CD8-positive, alpha-beta memory T cell (primary cell): Measurements from ENCODE around the gene CHST6. TPM values are rescaled to one million over a fixed set of nuclear protein-coding genes. Genes with fewer than 3 reads are reported as not detected.
"Not testable (repeated sequence)": the region's sequence is repeated elsewhere in the genome, so short reads cannot be mapped to it uniquely, and the experiment has no call there.

Experiments used
- CTCF ChIA-PET: fragments of 350-600 bp; sonication (Branson Sonifier 250); formaldehyde crosslinking; loops from one replicate; lab custom pipeline; 2021; ENCODE audit warnings: antibody characterized with exemption; lab: Charles Lee
- POLR2A ChIA-PET: fragments of 350-600 bp; sonication (Branson Sonifier 250); formaldehyde crosslinking; loops from one replicate; lab custom pipeline; 2021; ENCODE audit warnings: antibody characterized with exemption; lab: Charles Lee
- DNase-seq, 5 donors: peaks; one replicate each; pipeline versions ENCODE4 v3.0.0 to v3.0.0-alpha.2; 2020 to 2022; ENCODE audit warnings: mixed read lengths in 1 of 5
- H3K27ac ChIP-seq: one replicate; pipeline ENCODE4 v1.7.0; 2013; ENCODE audit warnings: low read depth, mild to moderate bottlenecking, low read length, moderate library complexity
- H3K27me3 ChIP-seq: 2 replicates; pipeline ENCODE4 v1.7.0; 2013; ENCODE audit warnings: low read length, mild to moderate bottlenecking; ENCODE audit not compliant: insufficient read depth, poor library complexity, severe bottlenecking
- H3K36me3 ChIP-seq: 2 replicates; pipeline ENCODE4 v1.7.0; 2013; ENCODE audit warnings: mild to moderate bottlenecking, low read length, moderate library complexity; ENCODE audit not compliant: insufficient read depth
- H3K4me1 ChIP-seq: 2 replicates; pipeline ENCODE4 v1.7.0; 2013; ENCODE audit warnings: mild to moderate bottlenecking, low read length, moderate library complexity; ENCODE audit not compliant: insufficient read depth
- H3K4me3 ChIP-seq: 2 replicates; pipeline ENCODE4 v1.7.0; 2013; ENCODE audit warnings: mild to moderate bottlenecking, low read length
- H3K9me3 ChIP-seq: 2 replicates; pipeline ENCODE4 v1.7.0; 2013; ENCODE audit warnings: mild to moderate bottlenecking, low read length
- H3K27ac Mint-ChIP-seq, 8 donors: one replicate each; pipeline ENCODE4 v1.8.0; 2020 to 2021; ENCODE audit warnings: mixed read lengths in 8 of 8, mild to moderate bottlenecking in 6 of 8, inconsistent platforms in 3 of 8, moderate library complexity in 3 of 8
- H3K27me3 Mint-ChIP-seq, 2 donors: one replicate each; pipeline ENCODE4 v1.8.0; 2020 to 2021; ENCODE audit warnings: mixed read lengths in 2 of 2, mild to moderate bottlenecking in 1 of 2, moderate library complexity in 1 of 2
- H3K36me3 Mint-ChIP-seq, 3 donors: one replicate each; pipeline ENCODE4 v1.8.0; 2020 to 2021; ENCODE audit warnings: mixed read lengths in 3 of 3, inconsistent platforms in 1 of 3, mild to moderate bottlenecking in 1 of 3
- H3K4me1 Mint-ChIP-seq, 3 donors: one replicate each; pipeline ENCODE4 v1.8.0; 2020 to 2021; ENCODE audit warnings: mixed read lengths in 3 of 3, inconsistent platforms in 1 of 3, mild to moderate bottlenecking in 1 of 3
- H3K4me3 Mint-ChIP-seq, 7 donors: one replicate each; pipeline ENCODE4 v1.8.0; 2020 to 2021; ENCODE audit warnings: mixed read lengths in 7 of 7, mild to moderate bottlenecking in 6 of 7, moderate library complexity in 4 of 7, inconsistent platforms in 2 of 7
- H3K9me3 Mint-ChIP-seq, 5 donors: one replicate each; pipeline ENCODE4 v1.8.0; 2020 to 2022; ENCODE audit warnings: mixed read lengths in 5 of 5, mild to moderate bottlenecking in 3 of 5, moderate library complexity in 2 of 5, inconsistent platforms in 1 of 5
- polyA plus RNA-seq: library from polyadenylated mRNA; unstranded; fragments of 300-500 nt; fragmentation: Illumina TruSeq; gene quantifications from one replicate; pipeline ENCODE4 v1.2.3, GENCODE V29; 2021
- total RNA-seq, 2 experiments: library from RNA; stranded (reverse); gene quantifications; one replicate each; pipeline ENCODE4 v1.2.3, GENCODE V29; 2021

CHST6 gene
- total and polyA plus RNA-seq, 3 experiments from 2014 or later = 0.04 to 0.11 TPM; not detected in 1

DNA sequence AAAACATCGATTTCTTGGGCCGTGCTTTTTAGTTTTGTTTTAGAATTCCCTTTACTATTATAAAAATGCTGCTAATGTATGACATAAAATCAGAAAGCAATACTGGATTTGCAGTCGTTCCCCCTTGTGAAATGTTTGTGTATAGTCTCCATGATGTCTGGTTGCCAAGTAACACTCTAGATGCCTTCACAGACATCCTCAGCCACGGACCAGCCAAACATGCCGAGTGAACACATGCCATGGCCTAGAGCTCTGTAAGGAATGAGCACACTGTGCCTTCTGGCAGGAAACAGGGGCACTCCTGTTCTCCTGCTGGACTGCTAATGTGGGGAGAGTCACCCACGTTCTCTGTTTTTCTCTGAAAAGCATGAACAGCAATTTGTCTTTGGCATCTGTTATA, 6.6 kb upstream of the CHST6 start:
- POLR2A ChIA-PET, H3K27ac ChIP-seq, DNase-seq, H3K4me1 Mint-ChIP-seq, H3K4me1 ChIP-seq, H3K9me3 ChIP-seq, CTCF ChIA-PET, H3K36me3 Mint-ChIP-seq, H3K4me3 Mint-ChIP-seq, H3K4me3 ChIP-seq, H3K27me3 ChIP-seq, H3K9me3 Mint-ChIP-seq, H3K36me3 ChIP-seq: not testable (repeated sequence)
- Mint-ChIP-seq H3K27me3 (peaks cover 4 to 14% of the 10 kb centered on the region in 2 donors), H3K27ac (peak overlapping the region in 1 of 8 donors; percentile 7)

DNA sequence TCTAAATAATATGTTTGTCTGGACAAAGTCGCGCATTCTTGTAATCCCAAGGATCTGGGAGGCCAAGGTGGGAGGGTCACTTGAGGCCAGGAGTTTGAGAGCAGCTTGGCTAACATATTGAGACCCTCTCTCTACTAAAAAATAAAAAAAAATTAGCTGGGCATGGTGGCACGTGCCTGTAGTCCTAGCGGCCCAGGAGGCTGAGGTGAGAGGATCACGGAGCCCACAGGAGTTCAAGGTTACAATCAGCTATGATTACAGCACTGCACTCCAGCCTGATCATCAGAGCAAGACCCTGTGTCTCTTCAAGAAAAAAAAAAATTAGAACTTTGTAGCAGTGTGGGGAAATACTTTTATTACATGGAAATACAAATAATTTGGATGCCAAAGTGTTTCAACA, 6.1 kb upstream of the CHST6 start:
- no peak overlapping the region for H3K4me3 Mint-ChIP-seq
- no peaks in the 10 kb centered on the region for H3K27me3 ChIP-seq
- no peaks in the 10 kb centered on the region for H3K9me3 ChIP-seq
- H3K36me3 Mint-ChIP-seq = no peaks in the 10 kb centered on the region
- H3K27me3 Mint-ChIP-seq = peaks cover 3 to 17% of the 10 kb centered on the region in 2 donors
- no peaks in the 10 kb centered on the region for H3K4me1 ChIP-seq
- H3K27ac Mint-ChIP-seq = no peak overlapping the region
- H3K4me1 Mint-ChIP-seq = no peaks in the 10 kb centered on the region
- H3K36me3 ChIP-seq = no peaks in the 10 kb centered on the region
- CTCF ChIA-PET = no interaction called here
- POLR2A ChIA-PET = no interaction called here
- no peak for DNase-seq
- no peaks in the 10 kb centered on the region for H3K9me3 Mint-ChIP-seq
- no peak overlapping the region for H3K4me3 ChIP-seq
- no peak overlapping the region for H3K27ac ChIP-seq

DNA sequence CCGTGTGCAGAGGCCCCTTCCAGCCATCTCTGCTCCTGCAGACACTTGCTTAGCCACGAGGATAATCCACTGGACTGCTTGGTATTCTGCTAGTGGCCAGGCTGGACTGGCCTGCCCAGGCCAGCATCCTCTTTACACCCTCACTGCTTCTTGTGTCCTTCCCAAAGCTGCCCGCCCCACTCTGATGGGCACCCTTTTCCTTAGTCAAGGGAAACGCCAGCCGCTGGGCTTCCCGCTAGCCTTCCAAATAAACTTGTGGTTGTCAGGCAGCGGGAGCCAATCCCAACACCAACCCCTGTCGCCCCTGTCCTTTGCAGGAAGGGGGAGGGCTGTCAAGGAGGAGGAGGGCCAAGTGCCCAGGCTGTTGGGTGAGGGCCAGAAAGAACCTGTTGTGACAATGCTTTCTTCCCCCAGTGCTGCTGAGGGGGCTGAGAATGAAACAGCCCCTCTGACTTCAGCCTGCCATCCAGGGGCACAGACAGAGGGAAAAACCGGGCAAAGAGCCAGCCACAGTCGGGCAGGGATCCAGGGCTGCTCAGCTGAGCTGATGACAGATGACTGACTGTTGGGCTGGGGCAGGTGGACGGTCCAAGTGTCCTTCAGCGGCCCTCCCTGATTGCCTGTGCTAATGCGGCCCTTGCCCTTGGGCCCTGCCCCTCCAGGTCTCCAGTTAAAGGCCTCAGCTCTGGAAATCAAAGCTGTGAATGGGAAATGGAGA, 3.5 kb upstream of the CHST6 start:
- peaks cover 11% of the 10 kb centered on the region for H3K27me3 ChIP-seq
- H3K27ac ChIP-seq, POLR2A ChIA-PET, H3K4me3 Mint-ChIP-seq, H3K4me1 ChIP-seq, H3K9me3 ChIP-seq, CTCF ChIA-PET, H3K9me3 Mint-ChIP-seq, DNase-seq, H3K36me3 ChIP-seq, H3K27ac Mint-ChIP-seq, H3K4me3 ChIP-seq, H3K36me3 Mint-ChIP-seq, H3K4me1 Mint-ChIP-seq: not testable (repeated sequence)
- H3K27me3 Mint-ChIP-seq = peaks cover 10 to 21% of the 10 kb centered on the region in 2 donors

DNA sequence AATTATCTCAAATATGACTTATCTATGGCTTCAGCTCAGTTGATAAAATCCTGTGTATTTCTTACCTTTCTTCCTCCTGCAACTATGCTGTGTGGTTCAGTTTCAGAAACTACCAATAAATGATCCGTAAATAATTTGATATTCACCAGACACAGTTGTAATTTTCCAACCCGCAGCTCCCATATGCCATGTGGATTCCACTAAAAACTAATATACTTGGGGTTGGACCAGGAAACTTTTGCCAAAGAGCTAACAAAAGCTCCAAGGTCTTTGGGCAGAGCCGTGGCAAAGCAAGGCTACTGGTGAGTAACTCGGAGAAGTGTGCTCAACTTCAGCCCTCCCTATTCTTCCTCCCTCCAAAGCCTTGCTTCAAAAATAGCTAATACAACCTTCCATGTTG, 2.3 kb upstream of the CHST6 start:
- no peak for DNase-seq
- ChIA-PET CTCF (interaction anchor here (0.6 to 2.7 kb wide), 3 partner anchors 19 to 177 kb away, joined by 3 to 14 read pairs (median 3); partner anchors contain the start of gene TMEM170A), POLR2A (no interaction called here)
- H3K9me3 ChIP-seq = no peaks in the 10 kb centered on the region
- peaks cover 11% of the 10 kb centered on the region for H3K27me3 ChIP-seq
- Mint-ChIP-seq H3K9me3 (no peaks in the 10 kb centered on the region), H3K4me3 (no peak overlapping the region), H3K27ac (no peak overlapping the region), H3K4me1 (peaks cover 7 to 9% (median 8%) of the 10 kb centered on the region in 3 donors), H3K36me3 (no peaks in the 10 kb centered on the region), H3K27me3 (peaks cover 18 to 31% of the 10 kb centered on the region in 2 donors)
- peaks cover 6% of the 10 kb centered on the region for H3K4me1 ChIP-seq
- no peak overlapping the region for H3K4me3 ChIP-seq
- H3K36me3 ChIP-seq = no peaks in the 10 kb centered on the region
- no peak overlapping the region for H3K27ac ChIP-seq

DNA sequence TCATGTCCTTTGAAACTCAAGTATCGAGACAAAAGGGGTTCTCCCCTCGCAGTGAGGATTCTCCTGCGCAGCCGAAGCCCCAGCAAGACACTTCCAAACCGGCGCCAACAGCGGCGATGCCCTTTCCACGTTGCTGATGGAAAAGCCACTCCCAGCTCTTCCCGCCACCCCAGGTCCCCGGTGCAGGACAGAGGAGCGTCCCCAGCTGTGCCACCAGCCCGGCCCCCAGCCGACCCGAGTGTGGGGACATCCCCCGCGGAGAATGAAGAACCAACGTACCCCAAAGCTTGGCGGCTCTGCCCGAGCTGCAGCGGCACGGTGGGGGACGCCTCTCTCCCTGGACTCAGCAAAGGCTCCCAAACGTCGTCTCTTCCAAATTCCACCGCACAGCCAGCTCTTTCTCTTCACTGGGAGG, 573 bp downstream of the CHST6 start:
- DNase-seq = no peak
- Histone ChIP-seq H3K4me3 (no peak overlapping the region), H3K4me1 (peaks cover 6% of the 10 kb centered on the region), H3K27ac (no peak overlapping the region), H3K36me3 (no peaks in the 10 kb centered on the region), H3K27me3 (peaks cover 11% of the 10 kb centered on the region), H3K9me3 (no peaks in the 10 kb centered on the region)
- Mint-ChIP-seq H3K27me3 (peaks cover 16 to 26% of the 10 kb centered on the region in 2 donors), H3K36me3 (no peaks in the 10 kb centered on the region), H3K27ac (peak overlapping the region in 1 of 8 donors; percentile 53), H3K4me3 (peak overlapping the region in 6 of 7 donors; percentile 62 to 73 (median 70)), H3K9me3 (no peaks in the 10 kb centered on the region), H3K4me1 (peaks cover 7 to 9% (median 8%) of the 10 kb centered on the region in 3 donors)
- ChIA-PET POLR2A (interaction anchor here (0.6 kb wide), 1 partner anchor 14 kb away, joined by 8 read pairs; no protein-coding TSS in a partner anchor), CTCF (interaction anchor here (1.8 kb wide), 1 partner anchor 29 kb away, joined by 5 read pairs; no protein-coding TSS in a partner anchor)

DNA sequence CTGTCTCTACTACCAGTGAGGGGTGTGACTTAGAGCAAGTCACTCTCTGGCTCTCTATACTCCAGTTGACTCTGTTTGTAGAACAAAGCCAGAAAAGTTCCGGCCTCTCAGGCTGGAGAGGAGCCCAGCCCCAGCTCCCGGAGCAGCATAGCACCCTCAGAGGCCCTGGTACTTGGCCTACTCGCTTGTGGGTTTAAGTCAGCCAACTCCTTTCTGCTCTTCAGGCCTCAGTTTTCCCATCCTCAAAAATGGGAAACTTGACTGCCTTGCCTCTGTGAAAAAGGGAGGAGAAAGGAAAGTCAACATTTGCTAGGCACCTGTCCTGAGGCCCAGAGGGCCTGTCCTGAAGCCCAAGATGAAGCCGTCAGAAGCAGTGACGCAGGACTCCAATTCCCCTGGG, 1.1 kb downstream of the CHST6 start:
- H3K27me3 Mint-ChIP-seq = peaks cover 16 to 29% of the 10 kb centered on the region in 2 donors
- Histone ChIP-seq H3K27me3 (peaks cover 11% of the 10 kb centered on the region), H3K36me3 (no peaks in the 10 kb centered on the region), H3K9me3 (no peaks in the 10 kb centered on the region), H3K27ac (no peak overlapping the region), H3K4me3 (no peak overlapping the region), H3K4me1 (peaks cover 6% of the 10 kb centered on the region)
- peak overlapping the region in 6 of 7 donors; percentile 51 to 73 (median 70) for H3K4me3 Mint-ChIP-seq
- peaks cover 7 to 9% (median 8%) of the 10 kb centered on the region in 3 donors for H3K4me1 Mint-ChIP-seq
- ChIA-PET CTCF (interaction anchor here (1.8 kb wide), 1 partner anchor 29 kb away, joined by 5 read pairs; no protein-coding TSS in a partner anchor), POLR2A (no interaction called here)
- no peak for DNase-seq
- H3K9me3 Mint-ChIP-seq = no peaks in the 10 kb centered on the region
- no peak overlapping the region for H3K27ac Mint-ChIP-seq
- no peaks in the 10 kb centered on the region for H3K36me3 Mint-ChIP-seq

DNA sequence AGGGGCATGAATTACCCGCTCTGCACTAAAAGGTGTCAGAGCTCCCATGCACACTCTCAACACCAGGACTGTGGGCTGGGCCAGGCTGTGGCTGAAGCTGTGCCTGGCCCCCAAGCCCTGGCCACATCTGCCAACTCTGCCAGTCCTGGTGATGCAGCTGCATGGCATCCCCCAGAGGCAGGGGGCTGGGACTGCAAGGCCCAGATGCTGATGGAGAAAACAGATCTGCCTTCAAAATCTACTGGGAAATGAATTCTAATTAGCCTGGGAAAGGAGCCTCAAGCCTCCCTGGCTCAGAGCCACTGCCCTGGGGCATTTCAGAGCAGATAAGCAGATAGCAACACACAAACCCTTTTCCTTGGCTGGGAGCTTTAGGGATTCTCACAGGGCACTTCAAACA, 3.4 kb downstream of the CHST6 start:
- Mint-ChIP-seq H3K27me3 (peaks cover 21 to 42% of the 10 kb centered on the region in 2 donors), H3K36me3 (no peaks in the 10 kb centered on the region)

DNA sequence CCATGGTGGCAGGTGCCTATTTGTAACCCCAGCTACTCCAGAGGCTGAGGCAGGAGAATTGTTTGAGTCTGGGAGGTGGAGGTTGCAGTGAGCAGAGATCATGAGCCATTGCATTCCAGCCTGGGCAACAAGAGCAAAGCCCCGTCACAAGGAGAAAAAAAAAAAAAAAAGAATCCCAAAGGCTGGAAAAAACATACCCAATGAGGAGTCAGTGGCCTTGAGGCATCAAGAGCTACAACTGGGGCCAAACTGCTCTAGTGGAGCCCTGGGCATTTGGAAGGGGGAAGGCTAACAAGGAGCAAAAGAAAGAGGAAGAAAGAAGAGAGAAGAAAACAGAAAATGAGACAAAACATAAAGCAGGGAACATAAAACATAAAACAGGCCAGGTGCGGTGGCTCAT, 6.9 kb downstream of the CHST6 start:
- Mint-ChIP-seq H3K4me3 (no peak overlapping the region), H3K27me3 (peaks cover 16 to 36% of the 10 kb centered on the region in 2 donors), H3K4me1 (no peaks in the 10 kb centered on the region), H3K27ac (no peak overlapping the region), H3K36me3 (no peaks in the 10 kb centered on the region), H3K9me3 (no peaks in the 10 kb centered on the region)
- CTCF ChIA-PET = interaction anchor here (1.9 kb wide), 1 partner anchor 23 kb away, joined by 6 read pairs; the partner anchor contains the start of gene TMEM170A
- Histone ChIP-seq H3K9me3 (no peaks in the 10 kb centered on the region), H3K4me1 (no peaks in the 10 kb centered on the region), H3K36me3 (no peaks in the 10 kb centered on the region), H3K27me3 (peaks cover 4% of the 10 kb centered on the region), H3K27ac (no peak overlapping the region), H3K4me3 (no peak overlapping the region)
- no peak for DNase-seq
- POLR2A ChIA-PET = interaction anchor here (0.6 kb wide), 1 partner anchor 12 kb away, joined by 5 read pairs; no protein-coding TSS in a partner anchor

More for the DNA sequence above, 3.4 kb downstream of the CHST6 start:
- Mint-ChIP-seq H3K4me1 (peaks cover 7 to 9% (median 8%) of the 10 kb centered on the region in 3 donors), H3K27ac (no peak overlapping the region), H3K4me3 (no peak overlapping the region), H3K9me3 (no peaks in the 10 kb centered on the region)
- H3K4me1 ChIP-seq = peaks cover 6% of the 10 kb centered on the region
- no peaks in the 10 kb centered on the region for H3K9me3 ChIP-seq
- ChIA-PET CTCF (interaction anchor here (1.2 to 1.4 kb wide), 2 partner anchors 20 to 27 kb away, joined by 3 read pairs; partner anchors contain the start of gene TMEM170A), POLR2A (no interaction called here)
- DNase-seq = no peak
- no peak overlapping the region for H3K27ac ChIP-seq
- H3K4me3 ChIP-seq = no peak overlapping the region
- H3K27me3 ChIP-seq = peaks cover 15% of the 10 kb centered on the region
- H3K36me3 ChIP-seq = no peaks in the 10 kb centered on the region
